Measurements from ENCODE around the gene KDM4E.

DNA sequence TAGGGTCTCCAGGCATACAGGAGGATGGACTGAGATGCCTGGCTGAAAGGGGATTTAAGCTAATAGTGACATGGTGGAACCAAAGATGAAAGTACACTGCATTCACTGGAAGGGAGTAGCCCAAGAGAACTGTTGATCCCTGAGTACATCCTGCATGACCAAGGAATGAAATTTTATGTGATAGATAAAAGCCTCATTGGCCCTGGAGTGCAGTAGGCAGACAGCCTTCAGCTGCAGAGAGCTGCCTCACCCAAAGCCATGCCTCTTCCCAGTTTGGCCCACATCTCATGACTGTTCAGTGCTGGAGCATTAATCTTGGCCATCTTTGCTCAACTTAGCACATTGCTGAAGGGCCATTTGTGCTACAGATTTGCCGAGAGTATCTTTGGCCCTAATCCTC, 8.0 kb downstream of the KDM4E start:
- TF ChIP-seq GATA3 (IDR thresholded peaks at IDR 0.05; ENCODE audit: low read depth, low read length) (no peak), GATA2 (IDR thresholded peaks at IDR 0.05; ENCODE audit: low read depth, low read length) (no peak)
